Gastroesophageal sphincter (tissue), 4 donors: Measurements from ENCODE around the gene GADD45B. TPM values are rescaled to one million over a fixed set of nuclear protein-coding genes. Genes with fewer than 3 reads are reported as not detected.

Source experiments
- ATAC-seq: fragments of 150-250 bp; one replicate; pipeline ENCODE4 v1.9.1; 2016; ENCODE audit warnings: mild to moderate bottlenecking, moderate library complexity
- H3K27ac ChIP-seq, 4 donors: fragments of 200-600 bp; sonication (generic) in 3 of 4; 1 replicate in 3 of 4; 2 replicates in 1 of 4; pipeline ENCODE4 v1.5.1; 2016 to 2019
- H3K27me3 ChIP-seq: fragments of 200-600 bp; sonication (generic); one replicate; pipeline ENCODE4 v1.5.1; 2019
- H3K36me3 ChIP-seq, 2 donors: fragments of 200-600 bp; sonication (generic); one replicate each; pipeline ENCODE4 v1.5.1; 2019; ENCODE audit warnings: control low read depth in 1 of 2
- H3K4me1 ChIP-seq, 3 donors: fragments of 200-600 bp; sonication (generic); 1 replicate in 2 of 3; 2 replicates in 1 of 3; pipeline ENCODE4 v1.5.1; 2016 to 2019; ENCODE audit warnings: control low read depth in 2 of 3
- H3K4me3 ChIP-seq, 2 donors: fragments of 200-600 bp; sonication (generic); one replicate each; pipeline ENCODE4 v1.5.1; 2019; ENCODE audit warnings: mild to moderate bottlenecking in 1 of 2, moderate library complexity in 1 of 2
- H3K9me3 ChIP-seq, 3 donors: fragments of 200-600 bp; sonication (generic); one replicate each; pipeline ENCODE4 v1.5.1; 2017 to 2019; ENCODE audit warnings: control low read depth in 2 of 3
- EP300 ChIP-seq: sonication (generic); formaldehyde crosslinking; IDR thresholded peaks from one replicate; pipeline ENCODE4 v1.6.1; 2017; ENCODE audit warnings: antibody characterized with exemption, mild to moderate bottlenecking
- POLR2A ChIP-seq, 2 donors: fragments of 450-650 bp; IDR thresholded peaks; one replicate each; pipeline ENCODE4 v1.6.1; 2017; ENCODE audit warnings: antibody characterized with exemption in 2 of 2, mild to moderate bottlenecking in 2 of 2, moderate library complexity in 1 of 2
- POLR2AphosphoS5 ChIP-seq: sonication (generic); formaldehyde crosslinking; IDR thresholded peaks from one replicate; pipeline ENCODE4 v1.6.1; 2017; ENCODE audit warnings: antibody characterized with exemption
- WGBS, 2 donors: methylation state at CpG; one replicate each; pipeline ENCODE4 v1.1.5; 2018; ENCODE audit warnings: low coverage in 1 of 2; 5-methylcytosine and 5-hydroxymethylcytosine counted together
- total RNA-seq, 4 donors: library from RNA; depleted of rRNA; stranded (reverse); fragments of >200 nt; gene quantifications; one replicate each; pipeline ENCODE4 v1.1.0, GENCODE V29; 2016
- TF ChIP-seq, protein P1 (sequence below), 4 experiments: fragments of 200-600 bp in 2 of 4; fragments of 450-650 bp in 2 of 4; sonication (generic) in 1 of 4; IDR thresholded peaks; one replicate each; pipeline ENCODE4 v1.5.1; 2017 to 2019; ENCODE audit warnings: antibody characterized with exemption in 4 of 4, mild to moderate bottlenecking in 2 of 4, moderate library complexity in 2 of 4

GADD45B gene
- total RNA-seq, 4 donors from 2014 or later, result 69.9 to 374 (median 88.7) TPM

DNA sequence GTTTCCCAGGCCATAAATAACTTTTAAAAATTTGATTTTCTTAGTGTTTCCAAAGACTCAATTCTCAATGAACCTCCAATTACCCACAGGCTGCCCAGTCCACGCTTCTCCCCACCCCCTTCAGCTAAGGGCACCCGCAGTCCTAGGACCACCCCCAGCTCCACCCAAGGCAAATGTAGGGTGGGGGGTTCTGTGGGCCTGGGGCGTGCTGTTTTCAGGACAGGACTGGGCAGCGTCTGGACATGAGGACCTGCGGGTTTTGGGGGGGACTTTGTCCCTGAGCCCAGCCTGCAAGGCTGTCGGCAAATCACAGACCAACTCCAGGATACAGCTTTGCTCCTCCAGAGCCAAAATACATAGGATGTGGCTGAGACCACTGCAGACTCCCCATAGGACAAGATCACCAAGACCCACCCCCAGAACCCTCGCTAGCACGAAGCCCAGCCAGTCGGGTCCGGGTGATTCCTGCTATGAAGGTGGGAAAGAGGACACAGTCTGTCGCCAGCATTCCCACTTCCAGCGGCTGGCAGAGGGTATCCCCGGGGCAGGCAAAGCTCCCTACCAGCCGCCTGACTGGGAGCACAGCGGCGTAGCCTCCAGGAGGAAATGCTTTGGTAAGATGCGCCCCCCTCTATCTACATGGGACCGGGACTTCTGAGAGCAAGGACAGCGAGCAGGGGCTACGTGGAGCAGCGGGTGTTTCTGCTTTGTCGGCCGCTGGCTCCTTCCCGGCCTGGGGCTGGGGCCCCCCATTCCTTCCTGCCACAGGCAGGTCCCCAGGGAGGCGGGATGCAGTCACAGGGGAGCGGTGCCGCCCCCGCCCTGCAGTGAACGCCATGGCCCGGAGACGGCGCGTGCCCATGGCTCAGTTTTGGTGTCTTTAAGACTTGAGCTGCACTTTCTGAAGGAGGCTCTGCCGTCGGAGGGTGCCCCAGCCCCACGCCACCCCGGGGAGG lies 46.9 kb upstream of the GADD45B start:
- no peak for ATAC-seq
- Histone ChIP-seq H3K27ac (peak overlapping the region in 3 of 4 donors; percentile 93 to 98 (median 98)), H3K4me3 (peak overlapping the region in 1 of 2 donors; percentile 90), H3K9me3 (no peaks in the 10 kb centered on the region), H3K27me3 (no peaks in the 10 kb centered on the region), H3K36me3 (peaks cover 0 to 34% of the 10 kb centered on the region in 2 donors), H3K4me1 (peaks cover 3 to 46% (median 27%) of the 10 kb centered on the region in 3 donors)
- TF ChIP-seq POLR2A (IDR thresholded peaks at IDR 0.05) (no peak), EP300 (no peak), POLR2AphosphoS5 (no peak)
- TF ChIP-seq, protein P1, sequence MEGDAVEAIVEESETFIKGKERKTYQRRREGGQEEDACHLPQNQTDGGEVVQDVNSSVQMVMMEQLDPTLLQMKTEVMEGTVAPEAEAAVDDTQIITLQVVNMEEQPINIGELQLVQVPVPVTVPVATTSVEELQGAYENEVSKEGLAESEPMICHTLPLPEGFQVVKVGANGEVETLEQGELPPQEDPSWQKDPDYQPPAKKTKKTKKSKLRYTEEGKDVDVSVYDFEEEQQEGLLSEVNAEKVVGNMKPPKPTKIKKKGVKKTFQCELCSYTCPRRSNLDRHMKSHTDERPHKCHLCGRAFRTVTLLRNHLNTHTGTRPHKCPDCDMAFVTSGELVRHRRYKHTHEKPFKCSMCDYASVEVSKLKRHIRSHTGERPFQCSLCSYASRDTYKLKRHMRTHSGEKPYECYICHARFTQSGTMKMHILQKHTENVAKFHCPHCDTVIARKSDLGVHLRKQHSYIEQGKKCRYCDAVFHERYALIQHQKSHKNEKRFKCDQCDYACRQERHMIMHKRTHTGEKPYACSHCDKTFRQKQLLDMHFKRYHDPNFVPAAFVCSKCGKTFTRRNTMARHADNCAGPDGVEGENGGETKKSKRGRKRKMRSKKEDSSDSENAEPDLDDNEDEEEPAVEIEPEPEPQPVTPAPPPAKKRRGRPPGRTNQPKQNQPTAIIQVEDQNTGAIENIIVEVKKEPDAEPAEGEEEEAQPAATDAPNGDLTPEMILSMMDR (IDR thresholded peaks at IDR 0.05), result no peak
- WGBS, 2 donors, result 63 to 85% methylated on average over 7 to 8 of the region's 37 CpGs

DNA sequence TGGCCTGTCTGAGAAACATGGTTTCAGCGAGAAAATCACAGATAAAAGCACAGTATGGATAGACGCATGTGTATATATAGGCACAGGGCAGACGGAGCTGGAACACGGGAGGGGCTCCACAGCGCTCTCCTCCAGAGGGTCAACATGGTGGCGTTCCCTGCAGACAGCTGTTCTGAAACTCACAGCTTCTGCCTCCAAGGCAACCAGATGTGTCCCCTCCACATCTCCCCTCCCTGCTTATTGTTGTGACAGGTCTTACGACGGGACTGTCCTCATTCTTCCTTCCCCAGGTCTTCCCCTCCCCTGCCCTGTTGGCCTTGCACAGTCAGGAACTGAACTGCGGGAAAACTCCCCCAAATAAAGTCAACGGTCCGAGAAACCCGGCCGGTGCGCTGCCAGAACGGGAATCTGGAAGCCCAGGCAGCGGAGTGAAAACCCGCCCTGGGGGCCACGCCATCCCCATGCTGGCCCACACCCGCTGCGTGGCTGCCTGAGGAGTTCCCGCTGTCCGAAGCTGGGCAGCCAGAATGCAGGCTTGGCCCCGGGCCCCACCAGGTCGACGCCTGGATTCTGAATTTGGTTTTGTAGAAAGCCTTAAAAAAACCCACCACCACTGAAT lies 45.9 kb upstream of the GADD45B start:
- TF ChIP-seq, protein P1 (IDR thresholded peaks at IDR 0.05), result no peak
- TF ChIP-seq POLR2AphosphoS5, result no peak
- TF ChIP-seq EP300, result no peak
- TF ChIP-seq POLR2A (IDR thresholded peaks at IDR 0.05), result no peak
- ATAC-seq, result no peak
- H3K27ac ChIP-seq, result no peak overlapping the region
- no peaks in the 10 kb centered on the region for H3K9me3 ChIP-seq
- 60 to 71% methylated on average over 5 to 6 of the region's 25 CpGs for WGBS, 2 donors
- peaks cover 3 to 36% (median 22%) of the 10 kb centered on the region in 3 donors for H3K4me1 ChIP-seq
- no peaks in the 10 kb centered on the region for H3K27me3 ChIP-seq
- H3K4me3 ChIP-seq, result no peak overlapping the region
- peaks cover 0 to 42% of the 10 kb centered on the region in 2 donors for H3K36me3 ChIP-seq

DNA sequence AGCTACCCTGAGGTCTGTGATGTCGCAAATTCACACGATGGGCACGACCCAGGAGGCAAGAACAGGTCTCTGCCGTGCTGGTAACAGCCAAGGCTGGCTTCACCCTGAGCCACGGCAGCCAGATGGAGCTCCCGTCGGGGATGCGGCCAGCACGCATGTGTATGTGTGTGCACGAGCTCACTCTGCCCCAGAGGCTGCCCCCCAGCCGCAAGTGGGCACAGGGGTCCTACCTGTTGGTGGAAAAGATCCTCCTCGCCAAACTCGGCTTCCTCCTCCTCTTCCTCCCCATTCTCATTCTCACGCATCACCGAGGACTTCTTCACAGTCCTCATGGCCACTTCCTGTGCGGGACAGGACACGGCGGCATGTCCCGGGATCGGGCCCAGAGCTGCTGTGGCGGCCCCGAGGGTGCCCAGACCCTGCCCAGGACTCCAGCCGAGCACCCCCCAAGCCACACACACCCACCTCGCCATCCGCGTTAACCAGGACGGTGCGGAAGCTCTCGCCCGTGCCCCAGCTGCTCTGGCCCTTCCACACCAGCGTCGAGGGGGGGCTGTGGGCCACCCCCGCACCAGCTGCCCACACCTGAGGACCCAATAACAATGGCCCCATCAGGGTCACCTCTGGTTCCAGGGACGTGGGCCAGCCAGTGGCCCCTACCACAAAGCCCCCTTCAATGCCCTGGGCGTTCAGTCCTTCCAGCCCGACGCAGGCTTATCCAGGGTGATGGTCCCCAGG lies 44.4 kb upstream of the GADD45B start:
- no peak for ATAC-seq
- Histone ChIP-seq H3K36me3 (peaks cover 0 to 47% of the 10 kb centered on the region in 2 donors), H3K27me3 (no peaks in the 10 kb centered on the region), H3K4me1 (peaks cover under 1 to 22% (median 8%) of the 10 kb centered on the region in 3 donors), H3K4me3 (no peak overlapping the region), H3K27ac (no peak overlapping the region), H3K9me3 (no peaks in the 10 kb centered on the region)
- TF ChIP-seq, protein P1 (IDR thresholded peaks at IDR 0.05), result no peak
- TF ChIP-seq POLR2AphosphoS5, result no peak
- no peak for TF ChIP-seq EP300
- TF ChIP-seq POLR2A (IDR thresholded peaks at IDR 0.05), result no peak
- WGBS, 2 donors, result no CpG with 5 or more reads among the region's 37 CpGs

DNA sequence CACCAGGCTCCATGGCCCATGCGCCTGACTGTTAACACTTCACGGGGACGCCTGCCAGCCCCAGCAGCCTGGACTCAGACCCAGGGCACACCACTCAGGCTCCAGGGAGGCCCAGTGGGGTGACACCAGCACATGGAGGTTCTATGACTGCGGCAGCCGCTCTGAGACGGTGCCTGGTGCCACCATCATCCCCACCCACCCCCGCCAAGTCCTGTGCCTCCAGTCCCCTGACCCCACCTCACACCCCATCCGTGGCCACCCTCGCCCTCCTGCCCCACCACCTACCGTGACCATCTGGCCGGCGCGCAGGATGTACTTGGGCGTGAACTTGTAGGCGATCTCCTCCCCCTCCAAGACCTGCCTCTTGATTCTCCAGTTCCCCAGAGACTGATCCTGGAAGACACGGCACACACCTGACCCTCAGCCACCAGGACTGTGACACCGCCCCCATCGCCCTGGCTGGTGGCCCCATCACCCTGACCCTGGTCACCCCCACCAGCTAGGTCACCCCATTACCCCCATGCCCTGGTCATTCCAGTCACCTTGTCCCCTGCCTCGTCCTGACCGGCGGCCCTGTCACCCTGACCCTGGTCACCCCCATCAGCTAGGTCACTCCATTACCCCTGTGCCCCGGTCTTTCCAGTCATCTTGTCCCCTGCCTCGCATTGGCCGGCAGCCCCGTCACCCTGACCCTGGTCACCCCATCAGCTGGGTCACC lies 43.6 kb upstream of the GADD45B start:
- H3K4me3 ChIP-seq, result no peak overlapping the region
- no peaks in the 10 kb centered on the region for H3K9me3 ChIP-seq
- peaks cover 0 to 14% (median 4%) of the 10 kb centered on the region in 3 donors for H3K4me1 ChIP-seq
- TF ChIP-seq EP300 (no peak), POLR2A (IDR thresholded peaks at IDR 0.05) (no peak), POLR2AphosphoS5 (no peak)
- TF ChIP-seq, protein P1 (IDR thresholded peaks at IDR 0.05), result no peak
- no peaks in the 10 kb centered on the region for H3K27me3 ChIP-seq
- WGBS, 2 donors, result 93 to 96% methylated on average over 7 to 12 of the region's 25 CpGs
- H3K27ac ChIP-seq, result no peak overlapping the region
- no peak for ATAC-seq
- peaks cover 0 to 55% of the 10 kb centered on the region in 2 donors for H3K36me3 ChIP-seq
